Breast epithelium (tissue), 4 donors: ENCODE measurements around the gene RANBP1. TPM values are rescaled to one million over a fixed set of nuclear protein-coding genes. Genes with fewer than 3 reads are reported as not detected.

ENCODE experiments used
- DNase-seq, 2 donors: peaks; one replicate each; pipeline ENCODE4 v3.0.0-alpha.2; 2019; ENCODE audit warnings: low spot score in 2 of 2
- H3K27ac ChIP-seq, 2 donors: fragments of 200-600 bp; sonication (generic) in 1 of 2; one replicate each; pipeline ENCODE4 v1.5.1; 2016 to 2019; ENCODE audit warnings: mild to moderate bottlenecking in 1 of 2
- H3K27me3 ChIP-seq, 2 donors: fragments of 200-600 bp; sonication (generic) in 1 of 2; one replicate each; pipeline versions ENCODE4 v1.5.1 to v1.6.0; 2017 to 2019; ENCODE audit warnings: control low read depth in 1 of 2, mild to moderate bottlenecking in 1 of 2
- H3K36me3 ChIP-seq: fragments of 200-600 bp; one replicate; pipeline ENCODE4 v1.5.1; 2019
- H3K4me1 ChIP-seq, 2 donors: fragments of 200-600 bp; sonication (generic); one replicate each; pipeline ENCODE4 v1.5.1; 2016 to 2019; ENCODE audit warnings: control low read depth in 1 of 2
- H3K4me3 ChIP-seq, 3 donors: fragments of 200-600 bp; sonication (generic); 1 replicate in 2 of 3; 2 replicates in 1 of 3; pipeline ENCODE4 v1.5.1; 2016 to 2019; ENCODE audit warnings: mild to moderate bottlenecking in 3 of 3, moderate library complexity in 2 of 3
- H3K9me3 ChIP-seq, 2 donors: fragments of 200-600 bp; sonication (generic) in 1 of 2; one replicate each; pipeline ENCODE4 v1.5.1; 2016 to 2019; ENCODE audit warnings: control low read depth in 1 of 2
- POLR2A ChIP-seq: fragments of 450-650 bp; IDR thresholded peaks from one replicate; pipeline ENCODE4 v1.6.1; 2016; ENCODE audit warnings: antibody characterized with exemption, mild to moderate bottlenecking, moderate library complexity
- POLR2AphosphoS5 ChIP-seq, 3 donors: sonication (generic); formaldehyde crosslinking; IDR thresholded peaks; one replicate each; pipeline ENCODE4 v1.6.1; 2017; ENCODE audit warnings: antibody characterized with exemption in 3 of 3
- intact Hi-C: fragments of 100-400 bp; cut with DNase I; formaldehyde crosslinking; loops from one replicate; pipeline ENCODE4 v1.15.1; 2023; ENCODE audit warnings: low total_unique reads
- total RNA-seq, 3 donors: library from RNA; depleted of rRNA; stranded (reverse); fragments of >200 nt; gene quantifications; one replicate each; pipeline ENCODE4 v1.1.0, GENCODE V29; 2016
- TF ChIP-seq, protein P1 (sequence below), 3 donors: fragments of 450-650 bp; IDR thresholded peaks; one replicate each; pipeline ENCODE4 v1.5.1; 2016 to 2017; ENCODE audit warnings: antibody characterized with exemption in 3 of 3, mild to moderate bottlenecking in 3 of 3, moderate library complexity in 3 of 3

RANBP1 gene
- total RNA-seq, 3 donors from 2014 or later: 131 to 202 (median 146) TPM

DNA sequence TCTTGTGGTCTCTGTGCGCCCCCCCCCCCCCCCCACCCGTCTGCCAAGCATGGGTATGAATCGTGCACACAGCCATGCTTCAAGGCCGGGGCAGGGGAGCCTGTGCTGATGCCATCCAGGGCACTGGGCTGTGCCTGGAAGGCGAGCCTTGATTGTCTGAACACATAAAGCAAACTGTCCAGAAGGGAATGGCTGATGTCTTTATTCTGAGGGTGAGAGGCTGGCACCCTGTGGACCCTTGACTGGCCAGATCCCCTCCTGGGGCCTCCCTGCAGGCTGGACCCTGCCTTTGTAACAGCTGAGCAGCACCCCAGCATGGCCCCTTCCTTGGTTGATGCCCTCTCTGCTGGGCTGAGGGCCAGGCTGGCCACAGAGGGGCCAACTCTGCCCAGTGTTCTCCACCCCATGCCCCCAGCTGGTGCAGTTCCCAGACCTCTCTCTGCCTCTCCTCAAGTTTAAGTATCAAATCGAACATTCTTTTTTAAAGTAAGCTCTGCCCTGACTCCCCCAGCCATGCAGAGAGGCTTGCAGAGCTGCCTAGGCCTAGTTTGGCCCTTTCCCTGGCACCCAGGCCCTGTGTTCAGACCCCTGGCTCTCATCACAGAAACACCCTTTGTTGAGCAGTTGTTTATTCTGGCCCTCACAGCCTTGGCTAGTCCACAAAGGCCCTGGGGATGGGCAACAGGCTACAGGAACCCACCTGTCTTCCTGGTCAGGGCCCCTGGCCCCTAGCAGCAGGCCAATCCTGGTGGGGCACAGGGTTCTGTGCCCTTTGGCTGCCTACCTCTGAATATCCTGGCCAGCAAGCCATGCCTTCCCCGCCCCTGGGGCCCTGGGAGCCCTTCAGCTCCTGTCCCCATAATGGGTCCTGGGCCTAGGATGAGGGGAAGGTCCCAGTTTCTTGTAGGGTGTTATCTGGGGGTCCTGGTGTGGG lies 3.9 kb upstream of the RANBP1 start:
- TF ChIP-seq POLR2AphosphoS5 (IDR thresholded peaks at IDR 0.05): no peak
- TF ChIP-seq, protein P1, sequence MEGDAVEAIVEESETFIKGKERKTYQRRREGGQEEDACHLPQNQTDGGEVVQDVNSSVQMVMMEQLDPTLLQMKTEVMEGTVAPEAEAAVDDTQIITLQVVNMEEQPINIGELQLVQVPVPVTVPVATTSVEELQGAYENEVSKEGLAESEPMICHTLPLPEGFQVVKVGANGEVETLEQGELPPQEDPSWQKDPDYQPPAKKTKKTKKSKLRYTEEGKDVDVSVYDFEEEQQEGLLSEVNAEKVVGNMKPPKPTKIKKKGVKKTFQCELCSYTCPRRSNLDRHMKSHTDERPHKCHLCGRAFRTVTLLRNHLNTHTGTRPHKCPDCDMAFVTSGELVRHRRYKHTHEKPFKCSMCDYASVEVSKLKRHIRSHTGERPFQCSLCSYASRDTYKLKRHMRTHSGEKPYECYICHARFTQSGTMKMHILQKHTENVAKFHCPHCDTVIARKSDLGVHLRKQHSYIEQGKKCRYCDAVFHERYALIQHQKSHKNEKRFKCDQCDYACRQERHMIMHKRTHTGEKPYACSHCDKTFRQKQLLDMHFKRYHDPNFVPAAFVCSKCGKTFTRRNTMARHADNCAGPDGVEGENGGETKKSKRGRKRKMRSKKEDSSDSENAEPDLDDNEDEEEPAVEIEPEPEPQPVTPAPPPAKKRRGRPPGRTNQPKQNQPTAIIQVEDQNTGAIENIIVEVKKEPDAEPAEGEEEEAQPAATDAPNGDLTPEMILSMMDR (IDR thresholded peaks at IDR 0.05): no peak
- no peak for TF ChIP-seq POLR2A
- peaks cover 12% of the 10 kb centered on the region for H3K36me3 ChIP-seq
- H3K9me3 ChIP-seq: no peaks in the 10 kb centered on the region
- peaks cover 5 to 8% of the 10 kb centered on the region in 2 donors for H3K4me1 ChIP-seq
- H3K4me3 ChIP-seq: no peak overlapping the region
- no peaks in the 10 kb centered on the region for H3K27me3 ChIP-seq
- intact Hi-C loops: loop anchor here (5.0 kb wide), 1 partner anchor 380 kb away; no protein-coding TSS in a partner anchor
- DNase-seq: no peak
- no peak overlapping the region for H3K27ac ChIP-seq

DNA sequence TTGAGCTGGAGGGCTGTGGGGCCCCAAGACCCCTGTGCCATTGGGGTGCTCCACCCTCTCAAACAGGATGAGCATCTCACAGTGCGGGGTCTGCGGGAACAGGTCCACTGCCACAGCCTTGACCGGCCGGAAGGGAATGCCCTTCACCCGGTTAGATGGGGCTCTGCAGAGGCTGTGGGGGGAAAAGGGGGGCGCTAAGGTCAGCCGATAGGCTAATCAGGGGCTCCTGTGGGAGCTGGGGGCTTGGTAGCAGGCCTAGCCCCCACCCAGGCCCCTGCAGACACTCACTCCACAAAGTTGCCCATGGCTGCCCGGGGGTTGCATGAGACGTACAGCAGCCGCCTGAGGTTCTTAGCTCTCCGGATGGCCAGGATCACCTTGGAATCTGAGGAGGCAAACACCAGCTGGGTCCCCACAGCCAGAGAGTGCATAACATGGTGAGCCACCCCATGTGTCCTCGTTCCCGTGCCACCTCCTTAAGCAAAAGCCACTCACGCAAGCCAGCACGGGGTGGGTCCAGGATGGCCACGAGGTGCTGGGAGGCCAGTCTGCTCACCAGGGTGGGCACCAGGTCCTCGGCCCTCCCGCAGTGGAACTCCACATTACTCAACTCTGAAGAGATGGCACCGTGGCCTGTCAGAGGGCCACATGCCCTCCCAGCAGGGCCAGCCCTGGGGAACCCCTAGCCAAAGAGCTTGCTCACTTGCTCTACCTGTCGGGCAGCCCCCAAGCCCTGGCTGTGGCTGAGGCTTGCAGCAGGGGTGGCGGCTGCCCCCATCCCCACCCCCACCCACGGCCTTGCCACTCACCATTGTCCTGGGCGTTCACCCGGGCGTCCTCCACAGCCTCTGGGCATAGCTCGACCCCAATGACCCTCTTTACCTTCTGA lies 3.0 kb upstream of the RANBP1 start:
- Histone ChIP-seq H3K4me1 (peaks cover 5 to 8% of the 10 kb centered on the region in 2 donors), H3K4me3 (no peak overlapping the region), H3K27ac (no peak overlapping the region), H3K27me3 (no peaks in the 10 kb centered on the region), H3K36me3 (peaks cover 12% of the 10 kb centered on the region), H3K9me3 (no peaks in the 10 kb centered on the region)
- no peak for DNase-seq
- intact Hi-C loops: loop anchor here (5.0 kb wide), 1 partner anchor 381 kb away; no protein-coding TSS in a partner anchor
- no peak for TF ChIP-seq POLR2AphosphoS5 (IDR thresholded peaks at IDR 0.05)
- no peak for TF ChIP-seq POLR2A

DNA sequence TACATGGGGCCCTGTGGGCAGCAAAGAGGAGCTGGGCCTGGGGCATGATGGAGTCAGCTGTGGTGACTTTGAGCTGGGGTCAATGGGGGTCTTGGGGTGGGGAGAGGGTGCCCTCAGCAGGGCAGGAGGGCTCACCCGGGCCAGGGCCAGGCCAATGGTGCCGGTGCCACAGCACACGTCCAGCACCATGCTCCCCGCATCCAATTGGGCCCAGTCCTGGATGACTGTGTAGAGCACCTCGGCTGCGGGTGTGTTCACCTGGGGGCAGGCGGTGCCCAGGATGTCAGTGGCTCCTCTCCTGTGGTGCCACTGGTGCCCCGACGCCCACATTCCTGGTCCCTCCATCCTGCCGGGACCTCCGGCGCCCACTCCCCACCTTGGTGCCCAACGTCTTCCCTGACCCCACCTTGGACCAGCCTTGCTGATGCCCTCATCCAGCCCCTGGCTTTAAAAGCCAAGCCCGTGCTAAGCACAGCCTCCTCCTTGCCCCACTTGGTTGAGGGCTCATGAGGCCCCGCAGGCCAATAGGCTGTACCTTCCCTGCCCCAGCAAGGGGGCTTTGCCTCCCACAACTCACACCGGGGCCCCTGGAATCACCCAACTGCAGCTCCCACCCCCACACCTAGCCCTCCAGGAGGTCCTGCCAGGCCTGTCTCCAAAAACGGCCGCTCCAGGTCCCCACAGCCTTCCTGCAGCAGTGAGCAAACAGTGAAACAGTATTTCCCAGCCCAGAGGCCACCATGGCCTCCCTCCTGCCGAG lies 2.2 kb upstream of the RANBP1 start:
- Histone ChIP-seq H3K27me3 (no peaks in the 10 kb centered on the region), H3K4me1 (peaks cover 5 to 16% of the 10 kb centered on the region in 2 donors), H3K27ac (no peak overlapping the region), H3K36me3 (peaks cover 5% of the 10 kb centered on the region), H3K9me3 (no peaks in the 10 kb centered on the region), H3K4me3 (no peak overlapping the region)
- TF ChIP-seq, protein P1 (IDR thresholded peaks at IDR 0.05): no peak
- TF ChIP-seq POLR2AphosphoS5 (IDR thresholded peaks at IDR 0.05): no peak
- no peak for TF ChIP-seq POLR2A
- no peak for DNase-seq
- intact Hi-C loops: loop anchor here (5.0 kb wide), 1 partner anchor 381 kb away; no protein-coding TSS in a partner anchor

DNA sequence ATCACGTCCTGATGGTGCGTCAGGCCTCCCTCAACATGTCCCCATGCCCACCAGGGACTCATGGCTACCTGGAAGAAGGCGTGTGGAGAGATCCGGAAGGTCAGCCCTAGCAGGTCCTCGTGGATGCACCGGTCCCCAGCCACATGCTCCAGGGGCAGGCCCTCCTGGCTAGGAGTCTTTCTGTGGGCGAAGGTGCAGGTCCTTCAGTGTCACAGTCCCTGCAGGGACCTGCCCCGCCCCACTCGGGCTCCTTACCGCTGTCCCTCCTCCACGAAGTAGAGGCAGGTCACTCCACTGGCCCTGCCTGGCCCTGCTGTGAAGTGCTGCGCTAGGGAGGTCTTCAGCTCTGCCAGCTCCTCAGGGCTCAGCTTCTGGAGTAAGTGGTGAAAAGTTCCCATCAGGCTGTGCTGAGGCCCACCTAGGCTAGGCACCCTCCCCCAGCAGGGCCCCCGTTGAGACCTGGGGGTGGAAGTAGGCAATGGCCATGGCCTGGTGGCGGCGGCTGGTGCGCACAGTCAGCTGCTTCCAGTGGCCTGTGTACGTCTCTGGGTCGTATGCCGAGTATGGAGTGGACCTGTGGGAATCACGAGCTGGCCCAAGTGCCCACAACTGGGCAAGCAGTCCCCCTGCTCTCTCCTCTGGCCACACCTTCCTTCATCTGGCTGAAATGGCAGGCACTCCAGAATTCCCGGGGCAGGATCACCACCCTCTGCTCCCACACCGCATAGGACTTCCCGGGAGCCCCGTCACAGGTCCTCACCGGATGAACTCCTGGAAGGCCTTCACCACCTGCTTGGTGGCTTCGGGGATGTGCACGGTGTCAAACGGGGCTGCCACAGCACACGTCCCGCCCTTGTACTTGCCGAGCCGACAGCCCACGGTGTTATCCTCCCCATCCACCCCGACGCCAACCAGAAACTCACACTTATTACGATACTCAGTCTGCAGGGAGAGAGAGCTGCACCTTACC lies 1.1 kb upstream of the RANBP1 start:
- H3K27me3 ChIP-seq: no peaks in the 10 kb centered on the region
- H3K4me1 ChIP-seq: peaks cover 5 to 21% of the 10 kb centered on the region in 2 donors
- no peak for DNase-seq
- H3K9me3 ChIP-seq: no peaks in the 10 kb centered on the region
- no peak overlapping the region for H3K27ac ChIP-seq
- H3K4me3 ChIP-seq: peak overlapping the region in 1 of 3 donors; percentile 94
- TF ChIP-seq, protein P1 (IDR thresholded peaks at IDR 0.05): no peak
- TF ChIP-seq POLR2AphosphoS5 (IDR thresholded peaks at IDR 0.05) (no peak), POLR2A (no peak)
- no peaks in the 10 kb centered on the region for H3K36me3 ChIP-seq
- intact Hi-C loops: loop anchor here (5.0 kb wide), 1 partner anchor 382 kb away; no protein-coding TSS in a partner anchor
